KMS-11 (cell line): ENCODE results near the gene GIPC2.
"Not testable (repeated sequence)": the region's sequence is repeated elsewhere in the genome, so short reads cannot be mapped to it uniquely, and the experiment has no call there.

Experiments
- H2AFZ ChIP-seq: fragments of 200-600 bp; sonication (generic); 2 replicates; pipeline ENCODE4 v1.6.1; 2016; ENCODE audit warnings: antibody characterized with exemption, mixed run types, low read depth
- H3K27ac ChIP-seq: fragments of 200-600 bp; sonication (generic); 2 replicates; pipeline ENCODE4 v1.6.1; 2016; ENCODE audit warnings: mild to moderate bottlenecking, mixed run types
- H3K27me3 ChIP-seq: fragments of 200-600 bp; sonication (generic); 2 replicates; pipeline ENCODE4 v1.6.1; 2017; ENCODE audit warnings: mild to moderate bottlenecking, low read depth, mixed run types, moderate library complexity; ENCODE audit not compliant: insufficient read depth
- H3K36me3 ChIP-seq: fragments of 200-600 bp; sonication (generic); 2 replicates; pipeline ENCODE4 v1.6.1; 2017; ENCODE audit warnings: mild to moderate bottlenecking, mixed run types; ENCODE audit not compliant: insufficient read depth
- H3K4me1 ChIP-seq: fragments of 200-600 bp; sonication (generic); 2 replicates; pipeline ENCODE4 v1.6.1; 2016; ENCODE audit warnings: mild to moderate bottlenecking, low read depth, mixed run types; ENCODE audit not compliant: poor library complexity, severe bottlenecking
- H3K4me2 ChIP-seq: fragments of 200-600 bp; sonication (generic); 2 replicates; pipeline ENCODE4 v1.7.0; 2016; ENCODE audit warnings: mild to moderate bottlenecking, mixed run types
- H3K4me3 ChIP-seq: fragments of 200-600 bp; sonication (generic); IDR thresholded peaks from 2 replicates; pipeline ENCODE4 v1.6.1; 2017; ENCODE audit warnings: low read depth, low read length, mixed read lengths; ENCODE audit not compliant: insufficient read depth
- H3K79me2 ChIP-seq: fragments of 200-600 bp; sonication (generic); 2 replicates; pipeline ENCODE4 v1.6.1; 2016; ENCODE audit warnings: low read depth, mixed run types; ENCODE audit not compliant: insufficient read depth
- H3K9ac ChIP-seq: fragments of 200-600 bp; sonication (generic); 2 replicates; pipeline ENCODE4 v1.6.1; 2016; ENCODE audit warnings: mild to moderate bottlenecking, mixed run types
- H4K20me1 ChIP-seq: fragments of 200-600 bp; sonication (generic); 2 replicates; pipeline ENCODE4 v1.6.1; 2016; ENCODE audit warnings: mild to moderate bottlenecking, mixed run types; ENCODE audit not compliant: insufficient read depth
- CTCF ChIP-seq: fragments of 200-600 bp; sonication (generic); conservative IDR thresholded peaks from 2 replicates; pipeline ENCODE4 v1.6.1; 2017; ENCODE audit warnings: low read depth, mild to moderate bottlenecking, antibody characterized with exemption, low read length, moderate library complexity, mixed read lengths

Gene GIPC2

DNA sequence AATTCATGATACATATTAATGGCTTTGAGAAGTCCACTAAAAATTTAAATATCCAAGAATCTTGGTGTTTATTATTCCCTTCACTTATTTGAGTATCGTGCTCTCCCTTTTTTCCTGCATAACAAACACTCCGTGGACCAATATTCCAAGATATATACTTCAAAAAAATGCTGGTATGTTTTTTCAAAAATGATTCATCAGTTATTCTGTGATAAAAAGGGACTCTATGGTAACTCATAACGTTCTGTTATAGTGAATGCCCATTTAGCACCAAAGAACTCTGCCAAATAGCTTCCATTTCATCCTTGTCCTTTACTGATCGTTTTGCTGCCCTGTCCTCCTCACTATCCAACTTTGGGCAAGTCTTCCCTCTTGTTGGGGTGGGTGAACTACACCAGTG is 12.9 kb downstream of the GIPC2 start:
- TF ChIP-seq CTCF: no peak
- Histone ChIP-seq H3K79me2 (no peaks in the 10 kb centered on the region), H3K4me2 (no peak overlapping the region), H2AFZ (no peak overlapping the region), H3K4me3 (no peak overlapping the region), H4K20me1 (no peaks in the 10 kb centered on the region), H3K27me3 (no peaks in the 10 kb centered on the region), H3K27ac (no peak overlapping the region), H3K36me3 (no peaks in the 10 kb centered on the region), H3K9ac (no peak overlapping the region), H3K4me1 (no peaks in the 10 kb centered on the region)

DNA sequence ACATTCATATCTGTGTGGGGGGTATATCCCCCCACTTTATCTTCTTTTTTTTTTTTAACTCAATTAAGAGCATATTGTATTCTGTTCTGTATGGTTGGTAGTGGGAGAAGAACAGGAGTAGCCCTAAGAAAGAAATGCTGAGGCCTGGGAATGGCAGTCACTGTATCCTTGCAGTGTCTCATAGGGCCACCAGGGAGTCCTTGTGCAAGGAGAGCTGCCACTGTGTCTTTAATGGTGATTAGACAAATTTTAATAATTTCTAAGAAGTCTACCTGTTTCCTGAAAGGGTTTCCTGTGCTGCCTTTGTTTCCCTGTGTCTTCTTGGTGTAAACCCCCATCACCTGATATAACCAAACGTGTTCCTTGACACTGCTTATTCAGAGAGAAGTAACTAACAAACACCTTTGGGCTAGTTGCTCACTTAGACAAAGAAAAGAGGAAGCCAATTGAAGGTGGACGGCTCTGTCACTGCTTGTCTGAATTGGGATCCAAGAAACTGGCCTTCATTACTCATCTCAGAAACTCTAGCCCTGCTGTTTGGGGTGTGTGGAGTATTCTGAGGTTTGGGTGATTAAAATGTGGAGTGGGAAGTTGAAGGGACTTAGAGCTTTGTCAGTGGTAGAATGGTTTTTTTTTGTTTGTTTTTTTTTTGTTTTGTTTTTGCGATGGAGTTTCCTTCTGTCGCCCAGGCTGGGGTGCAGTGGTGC is 15.2 kb downstream of the GIPC2 start:
- H3K27ac ChIP-seq: no peak overlapping the region
- no peaks in the 10 kb centered on the region for H4K20me1 ChIP-seq
- no peak overlapping the region for H3K4me3 ChIP-seq
- no peaks in the 10 kb centered on the region for H3K36me3 ChIP-seq
- no peaks in the 10 kb centered on the region for H3K4me1 ChIP-seq
- H3K4me2 ChIP-seq: no peak overlapping the region
- TF ChIP-seq CTCF: no peak
- H3K79me2 ChIP-seq: no peaks in the 10 kb centered on the region
- no peak overlapping the region for H3K9ac ChIP-seq
- H3K27me3 ChIP-seq: no peaks in the 10 kb centered on the region
- no peak overlapping the region for H2AFZ ChIP-seq

DNA sequence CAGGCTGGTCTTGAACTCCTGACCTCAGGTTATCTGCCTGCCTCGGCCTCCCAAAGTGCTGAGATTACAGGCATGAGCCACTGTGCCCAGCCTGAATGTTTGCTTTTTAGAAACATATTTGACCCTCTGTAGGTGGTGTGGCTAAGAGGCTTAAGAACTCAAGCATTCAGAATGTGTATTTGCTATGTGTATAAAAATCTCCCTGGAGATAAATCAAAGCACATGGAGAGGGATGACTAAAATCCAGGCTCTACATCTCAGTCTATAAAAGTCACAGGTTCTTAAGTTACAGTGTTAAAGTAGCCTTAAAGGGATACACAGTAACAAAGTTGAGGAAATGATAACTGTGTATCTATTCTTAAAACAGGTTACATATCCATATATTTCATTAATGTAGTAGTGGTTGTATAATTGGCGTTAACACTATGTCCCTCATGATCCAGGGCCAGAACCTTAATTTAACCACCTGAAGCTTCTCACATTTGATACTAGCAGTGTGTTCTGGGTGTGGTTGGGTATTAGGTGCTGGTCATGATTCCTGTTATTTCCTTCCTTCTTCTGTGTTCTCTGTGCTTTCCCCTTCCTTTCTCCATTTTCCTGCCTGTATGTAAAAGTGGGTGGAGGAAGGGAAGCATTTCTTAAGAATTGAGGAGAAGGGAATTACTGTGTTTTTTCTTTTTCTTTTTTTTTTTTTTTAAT is 16.2 kb downstream of the GIPC2 start:
- no peak overlapping the region for H3K27ac ChIP-seq
- no peak overlapping the region for H2AFZ ChIP-seq
- H4K20me1 ChIP-seq: no peaks in the 10 kb centered on the region
- no peak overlapping the region for H3K4me2 ChIP-seq
- H3K4me1 ChIP-seq: no peaks in the 10 kb centered on the region
- H3K27me3 ChIP-seq: no peaks in the 10 kb centered on the region
- H3K9ac ChIP-seq: no peak overlapping the region
- TF ChIP-seq CTCF: no peak
- H3K4me3 ChIP-seq: no peak overlapping the region
- H3K79me2 ChIP-seq: no peaks in the 10 kb centered on the region
- no peaks in the 10 kb centered on the region for H3K36me3 ChIP-seq

DNA sequence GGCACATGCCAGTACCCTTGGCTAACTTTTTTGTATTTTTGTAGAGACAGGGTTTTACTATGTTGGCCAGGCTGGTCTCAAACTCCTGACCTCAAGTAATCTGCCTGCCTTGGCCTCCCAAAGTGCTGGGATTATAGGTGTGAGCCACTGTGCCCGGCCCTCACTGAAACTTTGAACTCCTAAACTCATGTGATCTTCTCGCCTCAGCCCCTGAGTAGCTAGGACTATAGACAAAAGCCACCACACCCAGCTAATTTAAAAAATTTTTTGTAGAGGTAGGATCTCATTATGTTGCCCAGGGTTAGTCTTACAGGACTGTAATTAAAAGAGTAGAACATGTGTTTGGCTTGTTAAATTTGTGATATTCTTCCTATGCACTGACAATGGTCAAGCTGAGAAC is 19.1 kb downstream of the GIPC2 start:
- H3K27ac ChIP-seq, H3K4me1 ChIP-seq, H3K79me2 ChIP-seq: not testable (repeated sequence)

DNA sequence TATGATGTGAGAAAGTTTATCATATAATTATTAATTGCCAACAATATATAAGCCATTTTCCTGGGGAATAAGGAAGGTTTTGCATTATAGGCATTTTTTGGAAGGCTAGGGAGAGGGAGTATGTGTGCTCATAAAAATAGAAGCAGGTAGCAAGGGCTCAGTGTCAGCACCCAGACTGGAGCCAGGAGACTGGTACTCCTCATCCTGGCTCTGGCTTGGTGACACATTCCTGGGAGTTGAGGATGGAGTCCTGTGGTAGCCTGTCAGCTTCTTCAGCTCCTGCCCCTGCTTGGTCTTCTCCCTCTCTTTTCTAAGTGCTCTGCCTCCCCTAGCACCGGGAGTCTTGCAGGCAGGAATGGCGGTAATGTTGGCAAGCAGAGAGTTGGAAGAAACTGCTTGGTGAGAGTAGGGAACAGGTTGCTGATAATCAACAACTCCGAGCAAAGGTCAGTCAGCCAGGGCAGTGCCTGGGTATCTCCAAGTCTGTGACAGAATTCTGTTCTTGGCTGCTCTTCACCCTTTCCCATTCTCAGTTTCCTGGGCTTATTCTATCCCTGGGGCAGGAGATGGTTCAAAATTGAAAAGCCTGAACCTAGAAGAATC is 23.0 kb downstream of the GIPC2 start:
- Histone ChIP-seq H3K4me1 (no peaks in the 10 kb centered on the region), H3K79me2 (no peaks in the 10 kb centered on the region), H2AFZ (no peak overlapping the region), H3K9ac (no peak overlapping the region), H3K27me3 (no peaks in the 10 kb centered on the region), H3K36me3 (no peaks in the 10 kb centered on the region), H3K4me3 (no peak overlapping the region), H3K4me2 (no peak overlapping the region), H3K27ac (no peak overlapping the region), H4K20me1 (no peaks in the 10 kb centered on the region)
- no peak for TF ChIP-seq CTCF

More for the DNA sequence above, 19.1 kb downstream of the GIPC2 start:
- not testable (repeated sequence) for H3K4me2 ChIP-seq, H3K27me3 ChIP-seq, H4K20me1 ChIP-seq, H3K4me3 ChIP-seq, H3K36me3 ChIP-seq, H2AFZ ChIP-seq, H3K9ac ChIP-seq
